Ishikawa (cell line): ENCODE data around the gene DNAL1.
A peak's percentile ranks its signal among the peaks of the same experiment; 100 is the strongest.

Experiments used
- CEBPB ChIP-seq: IDR thresholded peaks from 2 replicates; pipeline ENCODE4 v1.6.1; 2012
- CREB1 ChIP-seq: IDR thresholded peaks from 2 replicates; pipeline ENCODE4 v1.6.1; 2012; ENCODE audit warnings: low read depth
- EGR1 ChIP-seq: IDR thresholded peaks from 2 replicates; pipeline ENCODE4 v1.6.1; 2012
- EP300 ChIP-seq: IDR thresholded peaks from 2 replicates; pipeline ENCODE4 v1.6.1; 2012; ENCODE audit warnings: borderline replicate concordance
- FOXM1 ChIP-seq: IDR thresholded peaks from 2 replicates; pipeline ENCODE4 v1.6.1; 2012; ENCODE audit warnings: low read depth, borderline replicate concordance
- NFIC ChIP-seq: IDR thresholded peaks from 2 replicates; pipeline ENCODE4 v1.6.1; 2012
- RAD21 ChIP-seq: IDR thresholded peaks from 2 replicates; pipeline ENCODE4 v1.6.1; 2012; ENCODE audit warnings: low read depth
- REST ChIP-seq: IDR thresholded peaks from 2 replicates; pipeline ENCODE4 v1.6.1; 2012; ENCODE audit warnings: low read depth, mild to moderate bottlenecking
- TAF1 ChIP-seq: IDR thresholded peaks from 2 replicates; pipeline ENCODE4 v1.6.1; 2012; ENCODE audit warnings: low read depth, mild to moderate bottlenecking
- TCF12 ChIP-seq: IDR thresholded peaks from 2 replicates; pipeline ENCODE4 v1.6.1; 2012; ENCODE audit warnings: low read depth
- TEAD4 ChIP-seq: IDR thresholded peaks from 2 replicates; pipeline ENCODE4 v1.6.1; 2012
- USF1 ChIP-seq: IDR thresholded peaks from 2 replicates; pipeline ENCODE4 v1.6.1; 2012
- YY1 ChIP-seq: IDR thresholded peaks from 2 replicates; pipeline ENCODE4 v1.6.1; 2012; ENCODE audit warnings: low read depth
- ZBTB7A ChIP-seq: IDR thresholded peaks from 2 replicates; pipeline ENCODE4 v1.6.1; 2012; ENCODE audit warnings: low read depth
- TF ChIP-seq, protein P1 (sequence below): IDR thresholded peaks from 2 replicates; pipeline ENCODE4 v1.6.1; 2012

DNAL1 gene

DNA sequence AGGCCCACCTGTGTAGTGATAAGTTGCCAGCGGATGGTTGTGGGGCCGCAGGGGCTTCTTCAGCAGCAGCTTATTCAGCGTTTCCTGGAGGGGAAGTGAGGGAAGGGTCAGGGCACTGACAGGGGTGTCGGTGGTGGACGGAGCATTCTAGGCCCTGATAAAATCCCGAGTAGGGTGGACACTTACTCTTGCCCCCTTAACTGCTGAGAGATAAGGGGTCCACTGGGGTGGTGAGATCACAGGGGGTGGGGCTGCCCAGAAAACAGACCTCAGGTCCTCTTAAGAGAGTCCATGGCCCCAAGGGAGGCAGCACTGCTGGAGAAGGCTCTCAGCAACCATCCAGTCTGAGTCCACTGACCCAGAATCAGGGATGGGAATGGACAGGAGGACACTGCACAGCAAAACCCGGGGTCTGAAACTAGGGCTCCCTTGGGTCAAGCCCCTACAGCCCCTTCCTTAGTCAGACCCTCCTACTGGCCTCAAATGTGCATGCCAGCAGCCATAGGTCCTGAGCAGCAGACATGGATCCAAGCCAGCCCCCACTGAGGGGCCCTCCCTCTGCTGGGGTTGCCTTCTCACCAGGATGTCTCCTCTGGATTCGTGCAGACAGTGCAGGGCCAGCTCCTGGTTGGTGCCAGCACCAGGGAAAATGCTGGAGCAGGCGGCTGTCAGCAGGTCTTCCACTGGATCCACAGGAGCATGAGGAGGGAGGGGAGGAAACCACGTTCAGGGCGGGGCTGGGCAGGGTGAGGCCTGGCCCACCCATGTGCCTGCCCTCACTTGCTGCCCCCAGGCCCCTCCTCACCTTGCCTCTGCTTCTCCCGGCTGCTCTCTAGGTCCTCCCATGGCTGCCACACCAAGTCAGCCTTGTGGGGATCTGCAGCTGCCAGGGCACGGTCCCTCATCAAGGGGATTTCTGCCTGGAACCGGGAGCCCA is 81.5 kb downstream of the DNAL1 start:
- TF ChIP-seq ZBTB7A (no peak), CEBPB (no peak), USF1 (no peak), RAD21 (no peak), NFIC (no peak), REST (no peak), CREB1 (no peak), EGR1 (no peak), YY1 (no peak)
- TF ChIP-seq, protein P1, sequence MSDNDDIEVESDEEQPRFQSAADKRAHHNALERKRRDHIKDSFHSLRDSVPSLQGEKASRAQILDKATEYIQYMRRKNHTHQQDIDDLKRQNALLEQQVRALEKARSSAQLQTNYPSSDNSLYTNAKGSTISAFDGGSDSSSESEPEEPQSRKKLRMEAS = no peak

DNA sequence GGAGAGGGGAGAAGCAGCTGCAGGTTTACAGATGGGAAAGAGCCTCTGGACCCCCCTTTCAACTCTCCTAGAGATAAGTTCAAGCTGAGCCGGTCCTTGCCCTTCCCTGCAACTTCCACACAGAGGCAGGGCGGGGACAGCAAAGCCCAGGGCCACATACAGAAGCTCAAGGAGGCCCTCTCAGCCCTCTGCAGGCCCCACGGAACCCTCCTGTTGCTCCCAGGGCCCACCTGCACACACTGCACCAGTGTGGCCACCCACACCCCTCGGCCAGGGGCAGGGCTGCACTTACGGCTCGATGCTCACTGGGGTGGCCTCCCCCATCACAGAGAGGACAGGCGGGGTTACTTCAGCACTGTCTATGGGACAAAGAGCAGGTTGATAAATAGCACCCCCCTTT is 82.4 kb downstream of the DNAL1 start:
- TF ChIP-seq EGR1 (no peak), USF1 (no peak), EP300 (no peak), CREB1 (no peak), TCF12 (no peak), NFIC (no peak)
- TF ChIP-seq, protein P1 = no peak

GRCh38 chr14:73728717-73729330 is 84.0 kb downstream of the DNAL1 start:
- TF ChIP-seq FOXM1 (no peak), TAF1 (no peak), REST (no peak), TEAD4 (no peak), YY1 (no peak), RAD21 (peak; percentile 99), EP300 (no peak), CREB1 (no peak)

DNA sequence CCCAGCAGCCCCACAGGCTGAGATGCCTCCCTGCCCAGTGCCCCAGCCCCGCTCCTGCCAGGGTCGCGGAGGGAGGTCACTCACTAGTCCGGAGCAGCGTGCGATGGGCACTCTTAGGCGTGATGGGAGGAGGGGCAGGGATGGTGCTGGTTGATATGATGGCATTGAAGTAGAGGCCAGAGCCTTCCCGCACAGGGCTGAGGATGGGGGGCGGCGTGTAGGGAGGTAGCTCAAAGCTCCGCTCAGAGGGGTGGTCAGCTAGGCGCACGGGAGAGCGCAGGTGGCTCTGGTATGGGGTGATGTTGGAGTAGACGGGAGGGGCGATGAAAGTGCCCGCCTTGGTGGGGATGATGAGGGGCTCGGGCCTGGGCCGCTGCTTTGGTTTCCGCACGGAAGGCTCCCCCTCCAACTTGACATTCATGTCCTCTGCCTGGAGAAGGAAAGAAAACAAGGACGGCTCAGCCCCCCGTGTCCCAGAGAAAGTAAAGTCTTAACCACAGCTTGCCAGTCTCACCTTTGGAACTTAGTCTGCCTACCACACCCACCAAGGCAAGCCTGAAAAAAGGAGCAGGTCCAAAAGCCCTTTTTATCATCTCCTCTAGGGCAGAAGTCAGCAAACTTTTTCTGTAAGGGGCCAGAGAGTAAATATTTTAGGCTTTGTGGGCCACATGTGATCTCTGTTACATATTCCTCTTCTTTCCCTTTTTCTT is 84.9 kb downstream of the DNAL1 start:
- TF ChIP-seq YY1 (no peak), TEAD4 (no peak), TCF12 (no peak), EP300 (no peak), USF1 (no peak), CEBPB (no peak), TAF1 (no peak), EGR1 (no peak), ZBTB7A (no peak), NFIC (no peak), RAD21 (no peak), FOXM1 (no peak), CREB1 (no peak), REST (no peak)
- TF ChIP-seq, protein P1 = no peak
